H1 (cell line): ENCODE results near the gene RNF220. TPM values are rescaled to one million over a fixed set of nuclear protein-coding genes. Genes with fewer than 3 reads are reported as not detected.

Experiments
- CTCF ChIA-PET: fragments of 300-600 bp; sonication (Branson Sonifier 250); formaldehyde crosslinking; loops from one replicate; lab custom pipeline; 2021; ENCODE audit not compliant: partially characterized antibody; lab: Charles Lee
- POLR2A ChIA-PET: fragments of 300-600 bp; sonication (Branson Sonifier 250); formaldehyde crosslinking; loops from one replicate; lab custom pipeline; 2021; ENCODE audit warnings: inconsistent platforms; ENCODE audit not compliant: partially characterized antibody; lab: Charles Lee
- DNase-seq, 2 experiments: peaks; one replicate each; pipeline versions ENCODE4 v3.0.0 to v3.0.0-alpha.2; 2010 to 2022; ENCODE audit warnings: low spot score in 2 of 2, low read depth in 1 of 2, mixed read lengths in 1 of 2
- FAIRE-seq: peaks from 2 replicates; lab custom pipeline; 2011; peaks lifted over from hg19 to GRCh38; lab: Jason Lieb, UNC
- H2AFZ ChIP-seq: 2 replicates; pipeline ENCODE4 v1.8.1; 2012; ENCODE audit warnings: low read length, inconsistent platforms
- H2AK5ac ChIP-seq: 2 replicates; pipeline ENCODE4 v1.6.1; 2013; ENCODE audit warnings: low read depth, low read length
- H2BK120ac ChIP-seq: replicated peaks from 2 replicates; pipeline ENCODE3; 2013; ENCODE audit warnings: low read depth, low read length, inconsistent platforms
- H2BK12ac ChIP-seq: 2 replicates; pipeline ENCODE4 v1.6.1; 2013; ENCODE audit warnings: low read depth, low read length
- H2BK15ac ChIP-seq: 2 replicates; pipeline ENCODE4 v1.6.1; 2013; ENCODE audit warnings: low read length
- H2BK20ac ChIP-seq: 2 replicates; pipeline ENCODE4 v1.6.1; 2013; ENCODE audit warnings: low read length
- H2BK5ac ChIP-seq: 2 replicates; pipeline ENCODE4 v1.6.1; 2013; ENCODE audit warnings: low read depth, low read length
- H3K14ac ChIP-seq: 2 replicates; pipeline ENCODE4 v1.6.1; 2013; ENCODE audit warnings: inconsistent platforms; ENCODE audit not compliant: insufficient read length
- H3K18ac ChIP-seq: 2 replicates; pipeline ENCODE4 v1.6.1; 2013; ENCODE audit warnings: low read length; ENCODE audit errors: extremely low read depth
- H3K23ac ChIP-seq: 2 replicates; pipeline ENCODE4 v1.6.1; 2013; ENCODE audit warnings: inconsistent platforms; ENCODE audit not compliant: insufficient read length
- H3K23me2 ChIP-seq: 2 replicates; pipeline ENCODE4 v1.6.1; 2013; ENCODE audit warnings: low read depth, low read length
- H3K27ac ChIP-seq: 2 replicates; pipeline ENCODE4 v1.6.1; 2011; ENCODE audit warnings: low read depth, low read length, inconsistent platforms
- H3K27me3 ChIP-seq, 4 experiments: replicated peaks in 1 of 4; 1 replicate in 1 of 4; 2 replicates in 3 of 4; pipeline versions ENCODE4 v1.6.1 to v1.8.1; 2011 to 2013; ENCODE audit warnings: low read length in 3 of 4, mild to moderate bottlenecking in 3 of 4, inconsistent platforms in 2 of 4, mixed read lengths in 2 of 4, moderate library complexity in 1 of 4; ENCODE audit not compliant: control insufficient read depth in 3 of 4, insufficient read depth in 3 of 4; ENCODE audit errors: extremely low read depth in 1 of 4
- H3K36me3 ChIP-seq, 4 experiments: 2 replicates each; pipeline versions ENCODE4 v1.6.1 to v1.8.1; 2011 to 2013; ENCODE audit warnings: mild to moderate bottlenecking in 4 of 4, low read length in 3 of 4, moderate library complexity in 2 of 4, control low read depth in 1 of 4, inconsistent platforms in 1 of 4; ENCODE audit not compliant: insufficient read depth in 4 of 4, control insufficient read depth in 2 of 4
- H3K4ac ChIP-seq: replicated peaks from 2 replicates; pipeline ENCODE3; 2013; ENCODE audit warnings: low read length, low read depth, mixed read lengths, inconsistent platforms; ENCODE audit not compliant: insufficient read length
- H3K4me1 ChIP-seq, 4 experiments: replicated peaks in 1 of 4; 1 replicate in 1 of 4; 2 replicates in 3 of 4; pipeline versions ENCODE4 v1.6.1 to v1.8.1; 2011 to 2013; ENCODE audit warnings: low read length in 3 of 4, inconsistent platforms in 2 of 4, mixed read lengths in 1 of 4; ENCODE audit not compliant: insufficient read depth in 4 of 4, control insufficient read depth in 3 of 4
- H3K4me2 ChIP-seq, 2 experiments: 2 replicates each; pipeline versions ENCODE4 v1.6.1 to v1.8.1; 2011 to 2013; ENCODE audit warnings: low read depth in 2 of 2, low read length in 2 of 2, control low read depth in 1 of 2, inconsistent platforms in 1 of 2, mild to moderate bottlenecking in 1 of 2; ENCODE audit not compliant: insufficient read depth in 1 of 2
- H3K4me3 ChIP-seq, 4 experiments: fragments of 200-600, 300-600 bp in 1 of 4; sonication (generic), shearing (Covaris generic), sonication (Bioruptor Twin) in 1 of 4; 2 replicates each; pipeline versions ENCODE4 v1.5.1 to v1.8.1; 2011 to 2016; ENCODE audit warnings: low read length in 4 of 4, low read depth in 3 of 4, control low read depth in 2 of 4, inconsistent platforms in 2 of 4, mild to moderate bottlenecking in 2 of 4, mixed read lengths in 1 of 4, moderate library complexity in 1 of 4; ENCODE audit not compliant: insufficient read depth in 2 of 4; ENCODE audit errors: extremely low read depth in 1 of 4
- H3K56ac ChIP-seq: replicated peaks from 2 replicates; pipeline ENCODE3; 2013; ENCODE audit warnings: low read depth, mild to moderate bottlenecking, mixed read lengths, low read length, inconsistent platforms; ENCODE audit not compliant: insufficient read length
- H3K79me1 ChIP-seq: 2 replicates; pipeline ENCODE4 v1.6.1; 2013; ENCODE audit warnings: low read depth, low read length, control low read depth
- H3K79me2 ChIP-seq, 2 experiments: 2 replicates each; pipeline versions ENCODE4 v1.6.1 to v1.8.1; 2012 to 2013; ENCODE audit warnings: low read length in 2 of 2, mild to moderate bottlenecking in 2 of 2, inconsistent platforms in 1 of 2; ENCODE audit not compliant: insufficient read depth in 2 of 2, control insufficient read depth in 1 of 2
- H3K9ac ChIP-seq, 4 experiments: replicated peaks in 1 of 4; 1 replicate in 1 of 4; 2 replicates in 3 of 4; pipeline versions ENCODE4 v1.6.1 to v1.8.1; 2011 to 2013; ENCODE audit warnings: low read depth in 3 of 4, low read length in 3 of 4, control low read depth in 2 of 4, mild to moderate bottlenecking in 2 of 4, moderate library complexity in 2 of 4, inconsistent platforms in 1 of 4; ENCODE audit errors: extremely low read depth in 1 of 4
- H3K9me3 ChIP-seq, 2 experiments: 2 replicates each; pipeline versions ENCODE4 v1.6.1 to v1.8.1; 2012 to 2013; ENCODE audit warnings: mild to moderate bottlenecking in 2 of 2, moderate library complexity in 2 of 2, control low read depth in 1 of 2, inconsistent platforms in 1 of 2, low read depth in 1 of 2, low read length in 1 of 2, mixed read lengths in 1 of 2; ENCODE audit not compliant: insufficient read depth in 2 of 2
- H4K20me1 ChIP-seq, 2 experiments: replicated peaks in 1 of 2; 2 replicates each; pipeline versions ENCODE3 to v1.8.1; 2011 to 2013; ENCODE audit warnings: inconsistent platforms in 2 of 2, low read length in 2 of 2, mild to moderate bottlenecking in 1 of 2; ENCODE audit not compliant: insufficient read depth in 2 of 2, control insufficient read depth in 1 of 2
- H4K5ac ChIP-seq: 2 replicates; pipeline ENCODE4 v1.6.1; 2013; ENCODE audit warnings: low read length, low read depth, mixed read lengths, inconsistent platforms; ENCODE audit not compliant: insufficient read length
- H4K8ac ChIP-seq: 2 replicates; pipeline ENCODE4 v1.8.0; 2013; ENCODE audit warnings: mild to moderate bottlenecking, moderate library complexity, low read length, inconsistent platforms; ENCODE audit not compliant: insufficient read depth; ENCODE audit errors: extremely low read depth
- H4K91ac ChIP-seq: replicated peaks from 2 replicates; pipeline ENCODE3; 2013; ENCODE audit warnings: low read length, mixed read lengths, inconsistent platforms; ENCODE audit not compliant: insufficient read length
- CHD2 ChIP-seq: IDR thresholded peaks from 2 replicates; pipeline ENCODE4 v1.6.1; 2012; ENCODE audit warnings: low read length, improper control_type of control experiment
- FOSL1 ChIP-seq: IDR thresholded peaks from 2 replicates; pipeline ENCODE4 v1.6.1; 2011; ENCODE audit warnings: mild to moderate bottlenecking, low read depth, low read length, moderate library complexity; ENCODE audit not compliant: insufficient read depth
- GTF2F1 ChIP-seq: IDR thresholded peaks from 2 replicates; pipeline ENCODE4 v1.6.1; 2012; ENCODE audit warnings: low read depth, low read length, improper control_type of control experiment, borderline replicate concordance
- HDAC6 ChIP-seq: IDR thresholded peaks from one replicate; pipeline ENCODE4 v1.7.1; 2012; ENCODE audit warnings: low read depth, mild to moderate bottlenecking, inconsistent platforms, low read length, moderate library complexity
- JUND ChIP-seq: IDR thresholded peaks from 2 replicates; pipeline ENCODE4 v1.6.1; 2011; ENCODE audit warnings: mild to moderate bottlenecking, improper control_type of control experiment, low read length
- KDM1A ChIP-seq: fragments of 200-600, 300-600 bp; sonication (generic); IDR thresholded peaks from 2 replicates; pipeline ENCODE4 v1.7.1; 2016; ENCODE audit warnings: mild to moderate bottlenecking, low read length, borderline replicate concordance
- KDM5A ChIP-seq: fragments of 200-600 bp; IDR thresholded peaks from 2 replicates; pipeline ENCODE4 v1.7.1; 2012; ENCODE audit warnings: mild to moderate bottlenecking, low read length, inconsistent platforms, mixed read lengths
- POLR2AphosphoS5 ChIP-seq: IDR thresholded peaks from 2 replicates; pipeline ENCODE4 v1.6.1; 2011; ENCODE audit warnings: low read depth, low read length
- RBBP5 ChIP-seq: IDR thresholded peaks from 2 replicates; pipeline ENCODE4 v1.7.1; 2012; ENCODE audit warnings: low read depth, mild to moderate bottlenecking, inconsistent platforms, low read length, moderate library complexity, borderline replicate concordance
- SIX5 ChIP-seq: IDR thresholded peaks from 2 replicates; pipeline ENCODE4 v1.6.1; 2011; ENCODE audit warnings: mild to moderate bottlenecking, low read depth, low read length
- SUZ12 ChIP-seq: fragments of 200-600 bp; sonication (generic); IDR thresholded peaks from 2 replicates; pipeline ENCODE4 v1.6.1; 2012; ENCODE audit warnings: mild to moderate bottlenecking, inconsistent platforms, low read length, moderate library complexity, mixed read lengths
- USF2 ChIP-seq: IDR thresholded peaks from 2 replicates; pipeline ENCODE4 v1.6.1; 2011; ENCODE audit warnings: low read length, improper control_type of control experiment
- WGBS, 2 experiments: shearing (Covaris generic) in 1 of 2; methylation state at CpG; one replicate each; pipeline versions ENCODE4 v1.1.6 to v1.1.7; 2013 to 2015; ENCODE audit warnings: low lambda C conversion rate in 2 of 2, mixed read lengths in 2 of 2, inconsistent platforms in 1 of 2, low coverage in 1 of 2, missing lambda C conversion rate in 1 of 2; ENCODE audit not compliant: insufficient replicate concordance in 2 of 2, insufficient coverage in 1 of 2, insufficient read length in 1 of 2; ENCODE audit errors: extremely low coverage in 1 of 2, missing lambda C conversion rate in 1 of 2; 5-methylcytosine and 5-hydroxymethylcytosine counted together
- polyA plus RNA-seq, 7 experiments: library from polyadenylated mRNA; depleted of rRNA in 3 of 7; stranded (reverse) in 5 of 7; unstranded in 2 of 7; fragments of >200 nt in 5 of 7; fragments of 200-250 nt in 2 of 7; gene quantifications; 1 replicate in 5 of 7; 2 replicates in 1 of 7; 4 replicates in 1 of 7; pipeline versions ENCODE4 v1.2.1 to v1.2.3, GENCODE V29; 2011 to 2013; ENCODE audit warnings: missing spikeins in 2 of 7, mixed read lengths in 2 of 7
- total RNA-seq: library from RNA; stranded (reverse); fragmentation: NEBNext Ultra II Directional; extraction: Animal tissue kit (Norgen Biotek cat#: 25700); gene quantifications from 2 replicates; pipeline ENCODE4 v1.2.1, GENCODE V29; 2021

The RNF220 gene
- total and polyA plus RNA-seq, 2 of the 8 experiments (the other 6 are each of a cell fraction or from before 2014, with no cell fraction given), result 123 to 160 TPM

GRCh38 chr1:44645476-44646244 is 240.6 kb downstream of the RNF220 start:
- Histone ChIP-seq H3K23me2 (no peaks in the 10 kb centered on the region), H3K79me2 (no peaks in the 10 kb centered on the region), H4K91ac (no peak overlapping the region), H2BK12ac (no peak overlapping the region), H3K27me3 (no peaks in the 10 kb centered on the region), H2AFZ (no peak overlapping the region), H4K20me1 (peaks cover 8 to 16% of the 10 kb centered on the region in 2 experiments), H3K4me3 (no peak overlapping the region), H2BK5ac (no peak overlapping the region; the same call in 1 of the 2 replicates), H3K4me2 (no peak overlapping the region), H4K5ac (no peak overlapping the region), H3K79me1 (peaks cover 13% of the 10 kb centered on the region), H3K18ac (no peak overlapping the region), H4K8ac (no peak overlapping the region; the same call in 1 of the 2 replicates), H3K56ac (no peak overlapping the region), H2BK15ac (no peak overlapping the region), H2AK5ac (no peak overlapping the region), H3K23ac (no peak overlapping the region), H3K14ac (no peak overlapping the region), H2BK120ac (no peak overlapping the region), H3K9me3 (no peaks in the 10 kb centered on the region), H3K9ac (no peak overlapping the region), H3K27ac (no peak overlapping the region), H2BK20ac (no peak overlapping the region), H3K4ac (no peak overlapping the region), H3K36me3 (peaks cover 21 to 71% (median 46%) of the 10 kb centered on the region in 4 experiments), H3K4me1 (peaks cover 0 to 10% (median 8%) of the 10 kb centered on the region in 4 experiments; a peak in 4 of 7 replicates)
- no peak for DNase-seq
- FAIRE-seq, result no peak
- 90% methylated on average over 18 of the region's 18 CpGs; no CpG with 5 or more reads in 1 of the 2 experiments for WGBS, 2 experiments
- CTCF ChIA-PET, result interaction anchor here (1.7 to 8.6 kb wide), 4 partner anchors 8 to 73 kb away, joined by 5 to 197 read pairs (median 14); no protein-coding TSS in a partner anchor
- POLR2A ChIA-PET, result interaction anchor here (0.8 to 23.6 kb wide), 5 partner anchors 10 to 600 kb away, joined by 3 to 633 read pairs (median 4); partner anchors contain the start of genes ARMH1 and TMEM53
- TF ChIP-seq KDM5A (no peak), CHD2 (no peak), KDM1A (no peak), RBBP5 (no peak), FOSL1 (no peak), GTF2F1 (no peak), USF2 (no peak), JUND (no peak), HDAC6 (no peak), SUZ12 (no peak), SIX5 (no peak), POLR2AphosphoS5 (no peak)
